ENCODE results near the gene DCXR. TPM values are rescaled to one million over a fixed set of nuclear protein-coding genes. Genes with fewer than 3 reads are reported as not detected.

The DCXR gene
- total and polyA plus RNA-seq, 2 of the 13 experiments (the other 11 are each of a cell fraction or from before 2014, with no cell fraction given) = 287 to 311 TPM

- TF ChIP-seq, protein P1, sequence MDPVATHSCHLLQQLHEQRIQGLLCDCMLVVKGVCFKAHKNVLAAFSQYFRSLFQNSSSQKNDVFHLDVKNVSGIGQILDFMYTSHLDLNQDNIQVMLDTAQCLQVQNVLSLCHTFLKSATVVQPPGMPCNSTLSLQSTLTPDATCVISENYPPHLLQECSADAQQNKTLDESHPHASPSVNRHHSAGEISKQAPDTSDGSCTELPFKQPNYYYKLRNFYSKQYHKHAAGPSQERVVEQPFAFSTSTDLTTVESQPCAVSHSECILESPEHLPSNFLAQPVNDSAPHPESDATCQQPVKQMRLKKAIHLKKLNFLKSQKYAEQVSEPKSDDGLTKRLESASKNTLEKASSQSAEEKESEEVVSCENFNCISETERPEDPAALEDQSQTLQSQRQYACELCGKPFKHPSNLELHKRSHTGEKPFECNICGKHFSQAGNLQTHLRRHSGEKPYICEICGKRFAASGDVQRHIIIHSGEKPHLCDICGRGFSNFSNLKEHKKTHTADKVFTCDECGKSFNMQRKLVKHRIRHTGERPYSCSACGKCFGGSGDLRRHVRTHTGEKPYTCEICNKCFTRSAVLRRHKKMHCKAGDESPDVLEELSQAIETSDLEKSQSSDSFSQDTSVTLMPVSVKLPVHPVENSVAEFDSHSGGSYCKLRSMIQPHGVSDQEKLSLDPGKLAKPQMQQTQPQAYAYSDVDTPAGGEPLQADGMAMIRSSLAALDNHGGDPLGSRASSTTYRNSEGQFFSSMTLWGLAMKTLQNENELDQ (CRISPR knock-in tag; IDR thresholded peaks at IDR 0.05; ENCODE audit: borderline replicate concordance) = no peak
- TF ChIP-seq, protein P2, sequence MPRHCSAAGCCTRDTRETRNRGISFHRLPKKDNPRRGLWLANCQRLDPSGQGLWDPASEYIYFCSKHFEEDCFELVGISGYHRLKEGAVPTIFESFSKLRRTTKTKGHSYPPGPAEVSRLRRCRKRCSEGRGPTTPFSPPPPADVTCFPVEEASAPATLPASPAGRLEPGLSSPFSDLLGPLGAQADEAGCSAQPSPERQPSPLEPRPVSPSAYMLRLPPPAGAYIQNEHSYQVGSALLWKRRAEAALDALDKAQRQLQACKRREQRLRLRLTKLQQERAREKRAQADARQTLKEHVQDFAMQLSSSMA (CRISPR knock-in tag; IDR thresholded peaks at IDR 0.05) = no peak
- TF ChIP-seq ETV5 (CRISPR knock-in tag; IDR thresholded peaks at IDR 0.05; ENCODE audit: borderline replicate concordance) (peak; percentile 44; the same call in 1 of the 2 replicates), MED1 (CRISPR knock-in tag; IDR thresholded peaks at IDR 0.05) (peak; percentile 24; the same call in 1 of the 2 replicates), ZNF678 (CRISPR knock-in tag; IDR thresholded peaks at IDR 0.05) (no peak), CAMTA2 (CRISPR knock-in tag; IDR thresholded peaks at IDR 0.05; ENCODE audit: borderline replicate concordance) (no peak), UBTF (CRISPR knock-in tag; IDR thresholded peaks at IDR 0.05) (peak; percentile 22; the same call in 1 of the 2 replicates), ZNF567 (CRISPR knock-in tag; IDR thresholded peaks at IDR 0.05; ENCODE audit: borderline replicate concordance) (no peak), ZNF432 (CRISPR knock-in tag; IDR thresholded peaks at IDR 0.05; ENCODE audit: borderline replicate concordance) (no peak), DBP (CRISPR knock-in tag; IDR thresholded peaks at IDR 0.05; ENCODE audit: not compliant biosample characterization) (no peak), SAP130 (CRISPR knock-in tag; IDR thresholded peaks at IDR 0.05; ENCODE audit: low read depth) (peak; percentile 90), PHF20 (CRISPR knock-in tag; IDR thresholded peaks at IDR 0.05) (peak; percentile 76), SOX13 (IDR thresholded peaks at IDR 0.05) (no peak), SOX13 (CRISPR knock-in tag; conservative IDR thresholded peaks at IDR 0.05 in 1 of 2, IDR thresholded peaks at IDR 0.05 in 1 of 2) (no peak), CEBPG (CRISPR knock-in tag; IDR thresholded peaks at IDR 0.05) (no peak), MTA3 (CRISPR knock-in tag; IDR thresholded peaks at IDR 0.05) (no peak), TOE1 (CRISPR knock-in tag; IDR thresholded peaks at IDR 0.05) (no peak)
- TF ChIP-seq, protein P3, sequence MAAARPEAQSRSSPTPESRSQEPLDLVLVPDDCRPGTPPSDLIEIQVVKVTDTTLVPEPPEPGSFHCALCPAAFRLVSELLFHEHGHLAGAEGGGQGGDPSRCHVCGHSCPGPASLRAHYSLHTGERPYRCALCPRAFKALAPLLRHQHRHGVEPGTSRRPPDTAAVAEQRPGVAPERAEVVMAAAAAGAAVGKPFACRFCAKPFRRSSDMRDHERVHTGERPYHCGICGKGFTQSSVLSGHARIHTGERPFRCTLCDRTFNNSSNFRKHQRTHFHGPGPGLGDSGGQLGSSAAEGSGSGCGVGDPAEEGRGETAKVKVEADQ (CRISPR knock-in tag; IDR thresholded peaks at IDR 0.05; ENCODE audit: borderline replicate concordance) = no peak
- TF ChIP-seq, protein P4, sequence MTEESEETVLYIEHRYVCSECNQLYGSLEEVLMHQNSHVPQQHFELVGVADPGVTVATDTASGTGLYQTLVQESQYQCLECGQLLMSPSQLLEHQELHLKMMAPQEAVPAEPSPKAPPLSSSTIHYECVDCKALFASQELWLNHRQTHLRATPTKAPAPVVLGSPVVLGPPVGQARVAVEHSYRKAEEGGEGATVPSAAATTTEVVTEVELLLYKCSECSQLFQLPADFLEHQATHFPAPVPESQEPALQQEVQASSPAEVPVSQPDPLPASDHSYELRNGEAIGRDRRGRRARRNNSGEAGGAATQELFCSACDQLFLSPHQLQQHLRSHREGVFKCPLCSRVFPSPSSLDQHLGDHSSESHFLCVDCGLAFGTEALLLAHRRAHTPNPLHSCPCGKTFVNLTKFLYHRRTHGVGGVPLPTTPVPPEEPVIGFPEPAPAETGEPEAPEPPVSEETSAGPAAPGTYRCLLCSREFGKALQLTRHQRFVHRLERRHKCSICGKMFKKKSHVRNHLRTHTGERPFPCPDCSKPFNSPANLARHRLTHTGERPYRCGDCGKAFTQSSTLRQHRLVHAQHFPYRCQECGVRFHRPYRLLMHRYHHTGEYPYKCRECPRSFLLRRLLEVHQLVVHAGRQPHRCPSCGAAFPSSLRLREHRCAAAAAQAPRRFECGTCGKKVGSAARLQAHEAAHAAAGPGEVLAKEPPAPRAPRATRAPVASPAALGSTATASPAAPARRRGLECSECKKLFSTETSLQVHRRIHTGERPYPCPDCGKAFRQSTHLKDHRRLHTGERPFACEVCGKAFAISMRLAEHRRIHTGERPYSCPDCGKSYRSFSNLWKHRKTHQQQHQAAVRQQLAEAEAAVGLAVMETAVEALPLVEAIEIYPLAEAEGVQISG (CRISPR knock-in tag; IDR thresholded peaks at IDR 0.05) = peak; percentile 84
These were observed 14.5 kb upstream of the DCXR start, which contains the start of the genes GPS1 and RFNG (continued) for GRCh38 chr17:82051776-82052637.
